Heart left ventricle (tissue), 13 donors: ENCODE results near the gene COX5B.
A peak's percentile ranks its signal among the peaks of the same experiment; 100 is the strongest.

ENCODE experiments used
- CTCF ChIP-seq, 12 donors: fragments of 200-600 bp; sonication (generic) in 4 of 12; IDR thresholded peaks; one replicate each; pipeline versions ENCODE4 v1.5.0 to v1.8.0; 2018 to 2022; ENCODE audit warnings: antibody characterized with exemption in 12 of 12, mild to moderate bottlenecking in 5 of 12
- POLR2A ChIP-seq, 2 donors: fragments of 450-650 bp; IDR thresholded peaks; one replicate each; pipeline ENCODE4 v1.6.1; 2017; ENCODE audit warnings: antibody characterized with exemption in 2 of 2, mild to moderate bottlenecking in 2 of 2, moderate library complexity in 2 of 2
- donor health status: ischemic (EF 13 %, LVEDD 7.1; RV severe dilation, severe dysfunction).
- donor health status: DM: no; HTN: yes; CAD: no.
- donor health status: DM: no; HTN: no; CAD: no.
- donor health status: ischemic (EF 25% LVEDD 6.9; RV normal size, moderate dysfunction).
- donor health status: ischemic (EF 25% LVEDD 5.7; RV mildly dilated, moderate dysfunction).
- donor health status: ischemic (EF 35%, LVEDD 5.7; RV mildly dilated, moderate dysfunction).
- donor health status: nonischemic (EF 11% LVEDD 7.7; RV severe dilation, severe dysfunction).
- donor health status: DM: yes; HTN: yes; CAD: no.
- donor health status: PGD.
- donor health status: ischemic (EF 29% LVEDD 5.4; RV normal size, mild dysfunction).
- donor health status: nonischemic (EF 23%, LVEDD 6.1; RV moderate dilation, normal function).

GRCh38 chr2:97645695-97646629 is at the start of gene COX5B:
- peak in 1 of 12 donors; percentile 14 for TF ChIP-seq CTCF (IDR thresholded peaks at IDR 0.05)
- peak; percentile 27 to 92 for TF ChIP-seq POLR2A (IDR thresholded peaks at IDR 0.05)
